ENCODE data around the gene GMDS. TPM values are rescaled to one million over a fixed set of nuclear protein-coding genes. Genes with fewer than 3 reads are reported as not detected.

The GMDS gene
- polyA plus RNA-seq, 1 of the 3 experiments (the other 2 are of a cell fraction), result 12.3 TPM

GRCh38 chr6:1664329-1664728 lies 581.1 kb downstream of the GMDS start:
- Histone ChIP-seq H3K9me2 (no peaks in the 10 kb centered on the region), H3K79me2 (ENCODE audit: insufficient read depth) (no peaks in the 10 kb centered on the region), H3K9ac (no peak overlapping the region), H3K4me2 (no peak overlapping the region), H3K4me1 (ENCODE audit: control insufficient read depth in 1 of 2, insufficient read depth in 2 of 2, low read depth in 1 of 2, low read length in 1 of 2) (peaks cover 0 to 17% of the 10 kb centered on the region in 2 experiments; a peak in 2 of 4 replicates), H2AFZ (ENCODE audit: low read depth) (no peak overlapping the region), H4K20me1 (ENCODE audit: insufficient read depth) (no peaks in the 10 kb centered on the region), H3K36me3 (replicated peaks in 1 of 2; ENCODE audit: control insufficient read depth in 1 of 2, insufficient read depth in 2 of 2, low read length in 1 of 2) (no peaks in the 10 kb centered on the region), H3K4me3 (ENCODE audit: low read depth in 2 of 2, low read length in 1 of 2) (no peak overlapping the region), H3K9me3 (no peaks in the 10 kb centered on the region), H3K27me3 (ENCODE audit: insufficient read depth) (no peaks in the 10 kb centered on the region), H3K27ac (ENCODE audit: low read depth in 2 of 2, low read length in 1 of 2) (no peak overlapping the region), H3F3A (replicated peaks; ENCODE audit: insufficient read depth) (no peaks in the 10 kb centered on the region)
- 71% methylated on average over 4 of the region's 6 CpGs for WGBS (ENCODE audit: low lambda C conversion rate)
- ChIA-PET CTCF (no interaction called here), POLR2A (no interaction called here)
- TF ChIP-seq, protein P1, sequence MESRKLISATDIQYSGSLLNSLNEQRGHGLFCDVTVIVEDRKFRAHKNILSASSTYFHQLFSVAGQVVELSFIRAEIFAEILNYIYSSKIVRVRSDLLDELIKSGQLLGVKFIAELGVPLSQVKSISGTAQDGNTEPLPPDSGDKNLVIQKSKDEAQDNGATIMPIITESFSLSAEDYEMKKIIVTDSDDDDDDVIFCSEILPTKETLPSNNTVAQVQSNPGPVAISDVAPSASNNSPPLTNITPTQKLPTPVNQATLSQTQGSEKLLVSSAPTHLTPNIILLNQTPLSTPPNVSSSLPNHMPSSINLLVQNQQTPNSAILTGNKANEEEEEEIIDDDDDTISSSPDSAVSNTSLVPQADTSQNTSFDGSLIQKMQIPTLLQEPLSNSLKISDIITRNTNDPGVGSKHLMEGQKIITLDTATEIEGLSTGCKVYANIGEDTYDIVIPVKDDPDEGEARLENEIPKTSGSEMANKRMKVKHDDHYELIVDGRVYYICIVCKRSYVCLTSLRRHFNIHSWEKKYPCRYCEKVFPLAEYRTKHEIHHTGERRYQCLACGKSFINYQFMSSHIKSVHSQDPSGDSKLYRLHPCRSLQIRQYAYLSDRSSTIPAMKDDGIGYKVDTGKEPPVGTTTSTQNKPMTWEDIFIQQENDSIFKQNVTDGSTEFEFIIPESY (IDR thresholded peaks at IDR 0.05; ENCODE audit: borderline replicate concordance, low read depth), result no peak
- TF ChIP-seq RFX5 (IDR thresholded peaks at IDR 0.05; ENCODE audit: low read length) (no peak), TCF12 (IDR thresholded peaks at IDR 0.05) (no peak), ELF1 (IDR thresholded peaks at IDR 0.05) (no peak), POLR2AphosphoS5 (IDR thresholded peaks at IDR 0.05; ENCODE audit: low read depth, low read length) (no peak), FOXM1 (IDR thresholded peaks at IDR 0.05; ENCODE audit: low read depth) (no peak), GATA2 (CRISPR knock-in tag; IDR thresholded peaks at IDR 0.05) (no peak), USF2 (IDR thresholded peaks at IDR 0.05; ENCODE audit: borderline replicate concordance, low read depth, low read length) (no peak)
- no peak for DNase-seq

GRCh38 chr6:1663511-1663910 lies 581.9 kb downstream of the GMDS start:
- 97% methylated on average over 5 of the region's 5 CpGs for WGBS (ENCODE audit: low lambda C conversion rate)
- no peaks in the 10 kb centered on the region for H3F3A ChIP-seq (replicated peaks; ENCODE audit: insufficient read depth)
- no peak overlapping the region for H2AFZ ChIP-seq (ENCODE audit: low read depth)
- H3K9me2 ChIP-seq, result no peaks in the 10 kb centered on the region
- H3K27me3 ChIP-seq (ENCODE audit: insufficient read depth), result no peaks in the 10 kb centered on the region
- H3K27ac ChIP-seq (ENCODE audit: low read depth in 2 of 2, low read length in 1 of 2), result no peak overlapping the region
- H3K9ac ChIP-seq, result no peak overlapping the region
- no peak overlapping the region for H3K4me2 ChIP-seq
- H3K9me3 ChIP-seq, result no peaks in the 10 kb centered on the region
- H3K36me3 ChIP-seq (replicated peaks in 1 of 2; ENCODE audit: control insufficient read depth in 1 of 2, insufficient read depth in 2 of 2, low read length in 1 of 2), result no peaks in the 10 kb centered on the region
- no peak for DNase-seq
- peaks cover 0 to 17% of the 10 kb centered on the region in 2 experiments; a peak in 2 of 4 replicates for H3K4me1 ChIP-seq (ENCODE audit: control insufficient read depth in 1 of 2, insufficient read depth in 2 of 2, low read depth in 1 of 2, low read length in 1 of 2)
- H3K4me3 ChIP-seq (ENCODE audit: low read depth in 2 of 2, low read length in 1 of 2), result no peak overlapping the region
- no peaks in the 10 kb centered on the region for H4K20me1 ChIP-seq (ENCODE audit: insufficient read depth)
- POLR2A ChIA-PET, result no interaction called here
- no peaks in the 10 kb centered on the region for H3K79me2 ChIP-seq (ENCODE audit: insufficient read depth)
- CTCF ChIA-PET, result interaction anchor here (1.4 kb wide), 1 partner anchor 13 kb away, joined by 5 read pairs; no protein-coding TSS in a partner anchor
- TF ChIP-seq, protein P2, sequence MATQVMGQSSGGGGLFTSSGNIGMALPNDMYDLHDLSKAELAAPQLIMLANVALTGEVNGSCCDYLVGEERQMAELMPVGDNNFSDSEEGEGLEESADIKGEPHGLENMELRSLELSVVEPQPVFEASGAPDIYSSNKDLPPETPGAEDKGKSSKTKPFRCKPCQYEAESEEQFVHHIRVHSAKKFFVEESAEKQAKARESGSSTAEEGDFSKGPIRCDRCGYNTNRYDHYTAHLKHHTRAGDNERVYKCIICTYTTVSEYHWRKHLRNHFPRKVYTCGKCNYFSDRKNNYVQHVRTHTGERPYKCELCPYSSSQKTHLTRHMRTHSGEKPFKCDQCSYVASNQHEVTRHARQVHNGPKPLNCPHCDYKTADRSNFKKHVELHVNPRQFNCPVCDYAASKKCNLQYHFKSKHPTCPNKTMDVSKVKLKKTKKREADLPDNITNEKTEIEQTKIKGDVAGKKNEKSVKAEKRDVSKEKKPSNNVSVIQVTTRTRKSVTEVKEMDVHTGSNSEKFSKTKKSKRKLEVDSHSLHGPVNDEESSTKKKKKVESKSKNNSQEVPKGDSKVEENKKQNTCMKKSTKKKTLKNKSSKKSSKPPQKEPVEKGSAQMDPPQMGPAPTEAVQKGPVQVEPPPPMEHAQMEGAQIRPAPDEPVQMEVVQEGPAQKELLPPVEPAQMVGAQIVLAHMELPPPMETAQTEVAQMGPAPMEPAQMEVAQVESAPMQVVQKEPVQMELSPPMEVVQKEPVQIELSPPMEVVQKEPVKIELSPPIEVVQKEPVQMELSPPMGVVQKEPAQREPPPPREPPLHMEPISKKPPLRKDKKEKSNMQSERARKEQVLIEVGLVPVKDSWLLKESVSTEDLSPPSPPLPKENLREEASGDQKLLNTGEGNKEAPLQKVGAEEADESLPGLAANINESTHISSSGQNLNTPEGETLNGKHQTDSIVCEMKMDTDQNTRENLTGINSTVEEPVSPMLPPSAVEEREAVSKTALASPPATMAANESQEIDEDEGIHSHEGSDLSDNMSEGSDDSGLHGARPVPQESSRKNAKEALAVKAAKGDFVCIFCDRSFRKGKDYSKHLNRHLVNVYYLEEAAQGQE (IDR thresholded peaks at IDR 0.05; ENCODE audit: low read depth, low read length), result no peak
- TF ChIP-seq RFX5 (IDR thresholded peaks at IDR 0.05; ENCODE audit: low read length), result no peak
- TF ChIP-seq USF2 (IDR thresholded peaks at IDR 0.05; ENCODE audit: borderline replicate concordance, low read depth, low read length), result no peak
- TF ChIP-seq, protein P3, sequence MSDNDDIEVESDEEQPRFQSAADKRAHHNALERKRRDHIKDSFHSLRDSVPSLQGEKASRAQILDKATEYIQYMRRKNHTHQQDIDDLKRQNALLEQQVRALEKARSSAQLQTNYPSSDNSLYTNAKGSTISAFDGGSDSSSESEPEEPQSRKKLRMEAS (IDR thresholded peaks at IDR 0.05; ENCODE audit: low read depth), result no peak
- TF ChIP-seq, protein P4, sequence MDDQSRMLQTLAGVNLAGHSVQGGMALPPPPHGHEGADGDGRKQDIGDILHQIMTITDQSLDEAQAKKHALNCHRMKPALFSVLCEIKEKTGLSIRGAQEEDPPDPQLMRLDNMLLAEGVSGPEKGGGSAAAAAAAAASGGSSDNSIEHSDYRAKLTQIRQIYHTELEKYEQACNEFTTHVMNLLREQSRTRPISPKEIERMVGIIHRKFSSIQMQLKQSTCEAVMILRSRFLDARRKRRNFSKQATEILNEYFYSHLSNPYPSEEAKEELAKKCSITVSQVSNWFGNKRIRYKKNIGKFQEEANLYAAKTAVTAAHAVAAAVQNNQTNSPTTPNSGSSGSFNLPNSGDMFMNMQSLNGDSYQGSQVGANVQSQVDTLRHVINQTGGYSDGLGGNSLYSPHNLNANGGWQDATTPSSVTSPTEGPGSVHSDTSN (IDR thresholded peaks at IDR 0.05), result no peak
- no peak for TF ChIP-seq NFIC (IDR thresholded peaks at IDR 0.05; ENCODE audit: borderline replicate concordance)
- no peak for TF ChIP-seq RXRA (IDR thresholded peaks at IDR 0.05; ENCODE audit: borderline replicate concordance, low read depth)
- TF ChIP-seq, protein P5, sequence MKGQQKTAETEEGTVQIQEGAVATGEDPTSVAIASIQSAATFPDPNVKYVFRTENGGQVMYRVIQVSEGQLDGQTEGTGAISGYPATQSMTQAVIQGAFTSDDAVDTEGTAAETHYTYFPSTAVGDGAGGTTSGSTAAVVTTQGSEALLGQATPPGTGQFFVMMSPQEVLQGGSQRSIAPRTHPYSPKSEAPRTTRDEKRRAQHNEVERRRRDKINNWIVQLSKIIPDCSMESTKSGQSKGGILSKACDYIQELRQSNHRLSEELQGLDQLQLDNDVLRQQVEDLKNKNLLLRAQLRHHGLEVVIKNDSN (IDR thresholded peaks at IDR 0.05; ENCODE audit: borderline replicate concordance, low read depth), result no peak
- TF ChIP-seq SMC3 (IDR thresholded peaks at IDR 0.05; ENCODE audit: low read depth, low read length), result no peak
- TF ChIP-seq FOXJ3 (CRISPR knock-in tag; IDR thresholded peaks at IDR 0.05), result no peak
- TF ChIP-seq MXI1 (IDR thresholded peaks at IDR 0.05; ENCODE audit: low read depth, low read length), result no peak
- TF ChIP-seq SIN3A (IDR thresholded peaks at IDR 0.05; ENCODE audit: borderline replicate concordance, low read depth, low read length), result no peak

Measured in SK-N-SH (cell line).